Gastrocnemius medialis (tissue), 4 donors: ENCODE data around the gene BCKDK.
"Not testable (repeated sequence)": the region's sequence is repeated elsewhere in the genome, so short reads cannot be mapped to it uniquely, and the experiment has no call there.

Experiments used
- CTCF ChIP-seq, 5 experiments: fragments of 450-650 bp in 3 of 5; fragments of 200-600 bp in 2 of 5; sonication (generic) in 2 of 5; IDR thresholded peaks in 4 of 5; conservative IDR thresholded peaks in 1 of 5; 1 replicate in 4 of 5; 2 replicates in 1 of 5; pipeline ENCODE4 v1.5.1; 2016 to 2019; ENCODE audit warnings: antibody characterized with exemption in 5 of 5, mild to moderate bottlenecking in 3 of 5, moderate library complexity in 3 of 5
- POLR2A ChIP-seq, 2 donors: fragments of 450-650 bp; IDR thresholded peaks; one replicate each; pipeline ENCODE4 v1.6.1; 2017; ENCODE audit warnings: antibody characterized with exemption in 2 of 2, mild to moderate bottlenecking in 2 of 2, moderate library complexity in 2 of 2

- not testable (repeated sequence) for TF ChIP-seq CTCF (IDR thresholded peaks at IDR 0.05 in 4 of 5, conservative IDR thresholded peaks at IDR 0.05 in 1 of 5); POLR2A (IDR thresholded peaks at IDR 0.05)
These were observed 28.8 kb downstream of the BCKDK start for GRCh38 chr16:31136822-31137499.
